ENCODE data around the gene PNMA5. TPM values are rescaled to one million over a fixed set of nuclear protein-coding genes. Genes with fewer than 3 reads are reported as not detected.

Gene PNMA5
- polyA plus RNA-seq, 3 donors = 0.06 to 2.1 TPM; not detected in 1

GRCh38 chrX:152943826-152944225 lies 50.1 kb downstream of the PNMA5 start:
- H3K4me1 Mint-ChIP-seq = peaks cover 10% of the 10 kb centered on the region
- Histone ChIP-seq H3K27ac (ENCODE audit: low read depth in 1 of 2, low read length in 2 of 2) (no peak overlapping the region), H3K79me2 (ENCODE audit: insufficient read depth, low read length) (no peaks in the 10 kb centered on the region), H3K4me3 (replicated peaks in 1 of 3; ENCODE audit: low read depth in 2 of 3, low read length in 3 of 3) (no peak overlapping the region), H3K36me3 (replicated peaks in 1 of 2; ENCODE audit: control insufficient read depth in 1 of 2, insufficient read depth in 2 of 2, low read length in 2 of 2) (peaks cover 30 to 47% of the 10 kb centered on the region in 2 donors), H4K20me1 (ENCODE audit: insufficient read depth, low read length) (no peaks in the 10 kb centered on the region), H3K4me1 (ENCODE audit: control insufficient read depth in 1 of 2, insufficient read depth in 2 of 2, low read length in 2 of 2) (peaks cover 9 to 12% of the 10 kb centered on the region in 2 donors), H2AFZ (ENCODE audit: insufficient read depth, low read depth, low read length, poor library complexity, severe bottlenecking) (no peak overlapping the region), H3K27me3 (ENCODE audit: control insufficient read depth in 2 of 2, insufficient read depth in 2 of 2, low read length in 2 of 2) (no peaks in the 10 kb centered on the region), H3K9me3 (replicated peaks in 1 of 2; ENCODE audit: control insufficient read depth in 1 of 2, insufficient read depth in 1 of 2, low read length in 2 of 2) (no peaks in the 10 kb centered on the region), H3K9ac (ENCODE audit: insufficient read depth, low read length, poor library complexity, severe bottlenecking) (no peak overlapping the region), H3K4me2 (replicated peaks; ENCODE audit: extremely low read depth, low read length, poor library complexity, severe bottlenecking) (no peak overlapping the region)
- peaks cover 0 to 3% (median 0%) of the 10 kb centered on the region in 7 donors for H3K9me3 Mint-ChIP-seq
- intact Hi-C loops (cut with micrococcal nuclease) = loop anchor here in 1 of 2 donors (10.0 kb wide), 1 partner anchor 721 kb away; no protein-coding TSS in a partner anchor
- H3K36me3 Mint-ChIP-seq = peaks cover 27 to 35% of the 10 kb centered on the region in 2 donors
- no CpG with 5 or more reads among the region's 1 CpG for WGBS (ENCODE audit: insufficient coverage)
- no peak for DNase-seq
- H3K4me3 Mint-ChIP-seq = no peak overlapping the region
- TF ChIP-seq, protein P1, sequence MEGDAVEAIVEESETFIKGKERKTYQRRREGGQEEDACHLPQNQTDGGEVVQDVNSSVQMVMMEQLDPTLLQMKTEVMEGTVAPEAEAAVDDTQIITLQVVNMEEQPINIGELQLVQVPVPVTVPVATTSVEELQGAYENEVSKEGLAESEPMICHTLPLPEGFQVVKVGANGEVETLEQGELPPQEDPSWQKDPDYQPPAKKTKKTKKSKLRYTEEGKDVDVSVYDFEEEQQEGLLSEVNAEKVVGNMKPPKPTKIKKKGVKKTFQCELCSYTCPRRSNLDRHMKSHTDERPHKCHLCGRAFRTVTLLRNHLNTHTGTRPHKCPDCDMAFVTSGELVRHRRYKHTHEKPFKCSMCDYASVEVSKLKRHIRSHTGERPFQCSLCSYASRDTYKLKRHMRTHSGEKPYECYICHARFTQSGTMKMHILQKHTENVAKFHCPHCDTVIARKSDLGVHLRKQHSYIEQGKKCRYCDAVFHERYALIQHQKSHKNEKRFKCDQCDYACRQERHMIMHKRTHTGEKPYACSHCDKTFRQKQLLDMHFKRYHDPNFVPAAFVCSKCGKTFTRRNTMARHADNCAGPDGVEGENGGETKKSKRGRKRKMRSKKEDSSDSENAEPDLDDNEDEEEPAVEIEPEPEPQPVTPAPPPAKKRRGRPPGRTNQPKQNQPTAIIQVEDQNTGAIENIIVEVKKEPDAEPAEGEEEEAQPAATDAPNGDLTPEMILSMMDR (IDR thresholded peaks at IDR 0.05) = no peak
- H3K27ac Mint-ChIP-seq = no peak overlapping the region
- peaks cover 0 to 9% (median 0%) of the 10 kb centered on the region in 3 donors for H3K27me3 Mint-ChIP-seq (ENCODE audit: low read depth in 3 of 3)

GRCh38 chrX:152942077-152942442 lies 51.9 kb downstream of the PNMA5 start:
- Histone ChIP-seq H3K36me3 (replicated peaks in 1 of 2; ENCODE audit: control insufficient read depth in 1 of 2, insufficient read depth in 2 of 2, low read length in 2 of 2) (peaks cover 15 to 47% of the 10 kb centered on the region in 2 donors), H3K9me3 (replicated peaks in 1 of 2; ENCODE audit: control insufficient read depth in 1 of 2, insufficient read depth in 1 of 2, low read length in 2 of 2) (no peaks in the 10 kb centered on the region), H3K4me1 (ENCODE audit: control insufficient read depth in 1 of 2, insufficient read depth in 2 of 2, low read length in 2 of 2) (peaks cover 9 to 12% of the 10 kb centered on the region in 2 donors), H2AFZ (ENCODE audit: insufficient read depth, low read depth, low read length, poor library complexity, severe bottlenecking) (peak overlapping the region; percentile 82), H4K20me1 (ENCODE audit: insufficient read depth, low read length) (no peaks in the 10 kb centered on the region), H3K4me2 (replicated peaks; ENCODE audit: extremely low read depth, low read length, poor library complexity, severe bottlenecking) (peak overlapping the region; percentile 73), H3K9ac (ENCODE audit: insufficient read depth, low read length, poor library complexity, severe bottlenecking) (peak overlapping the region; percentile 67), H3K27ac (ENCODE audit: low read depth in 1 of 2, low read length in 2 of 2) (peak overlapping the region in 1 of 2 donors; percentile 64), H3K27me3 (ENCODE audit: control insufficient read depth in 2 of 2, insufficient read depth in 2 of 2, low read length in 2 of 2) (no peaks in the 10 kb centered on the region), H3K79me2 (ENCODE audit: insufficient read depth, low read length) (no peaks in the 10 kb centered on the region), H3K4me3 (replicated peaks in 1 of 3; ENCODE audit: low read depth in 2 of 3, low read length in 3 of 3) (peak overlapping the region; percentile 28 to 75 (median 38))
- H3K27me3 Mint-ChIP-seq (ENCODE audit: low read depth in 3 of 3) = peaks cover 0 to 8% (median 0%) of the 10 kb centered on the region in 3 donors
- TF ChIP-seq, protein P1 (IDR thresholded peaks at IDR 0.05) = no peak
- H3K27ac Mint-ChIP-seq = peak overlapping the region in 2 of 7 donors; percentile 19 to 80
- WGBS (ENCODE audit: insufficient coverage) = no CpG with 5 or more reads among the region's 11 CpGs
- peaks cover 0 to 3% (median 0%) of the 10 kb centered on the region in 7 donors for H3K9me3 Mint-ChIP-seq
- intact Hi-C loops (cut with micrococcal nuclease) = loop anchor here in 1 of 2 donors (10.0 kb wide), 1 partner anchor 723 kb away; no protein-coding TSS in a partner anchor
- peaks cover 10% of the 10 kb centered on the region for H3K4me1 Mint-ChIP-seq
- DNase-seq = no peak
- H3K36me3 Mint-ChIP-seq = peaks cover 27 to 28% of the 10 kb centered on the region in 2 donors
- H3K4me3 Mint-ChIP-seq = peak overlapping the region; percentile 48 to 76

Data from CD14-positive monocyte (primary cell).